ENCODE results near the gene COL4A5. TPM values are rescaled to one million over a fixed set of nuclear protein-coding genes. Genes with fewer than 3 reads are reported as not detected.

COL4A5 gene
- total and polyA plus RNA-seq, 2 of the 13 experiments (the other 11 are each of a cell fraction or from before 2014, with no cell fraction given): 39.5 to 45.5 TPM

- no peak overlapping the region for H3K9ac ChIP-seq (ENCODE audit: insufficient read depth, low read depth, low read length)
- no peaks in the 10 kb centered on the region for H3K36me3 ChIP-seq (replicated peaks in 1 of 2; ENCODE audit: control insufficient read depth in 1 of 2, insufficient read depth in 2 of 2, low read length in 2 of 2)
- H2AFZ ChIP-seq (ENCODE audit: low read length): no peak overlapping the region
- no peaks in the 10 kb centered on the region for H3K4me1 ChIP-seq (ENCODE audit: insufficient read depth, low read length)
- no TSS peak for BruUV-seq (replicated peaks)
- intact Hi-C loops (cut with micrococcal nuclease; ENCODE audit: unreplicated experiment) (no loop called here), in situ Hi-C loops (cut with HindIII; ENCODE audit: extremely low pct_ligation_motif_present, low pct_unique_long_range_greater_than_20kb) (no loop called here)
- no peak overlapping the region for H3K4me2 ChIP-seq (ENCODE audit: low read depth, low read length)
- H3K4me3 ChIP-seq (replicated peaks in 1 of 3; ENCODE audit: insufficient read depth in 1 of 3, low read depth in 2 of 3, low read length in 3 of 3): no peak overlapping the region
- FAIRE-seq (no peak), DNase-seq (ENCODE audit: low spot score) (no peak), ATAC-seq (no peak)
- ChIA-PET CTCF (ENCODE audit: low intra/inter-chr PET ratio, low total read pairs) (no interaction called here), POLR2A (no interaction called here)
- no CpG with 5 or more reads among the region's 3 CpGs for WGBS (ENCODE audit: low lambda C conversion rate)
- no peaks in the 10 kb centered on the region for H3K9me3 ChIP-seq (ENCODE audit: low read length)
- H3K27ac ChIP-seq (ENCODE audit: extremely low read length, insufficient read depth, low read length): no peak overlapping the region
- H3K79me2 ChIP-seq (ENCODE audit: insufficient read depth, low read length): no peaks in the 10 kb centered on the region
- H3K27me3 ChIP-seq (ENCODE audit: control insufficient read depth in 1 of 2, insufficient read depth in 2 of 2, low read length in 2 of 2): no peaks in the 10 kb centered on the region
- no peak for TF ChIP-seq JARID2 (CRISPR knock-in tag; IDR thresholded peaks at IDR 0.05; ENCODE audit: insufficient replicate concordance)
- no peak for TF ChIP-seq LBX2 (CRISPR knock-in tag; IDR thresholded peaks at IDR 0.05; ENCODE audit: borderline replicate concordance)
- no peak for TF ChIP-seq SETDB1 (CRISPR knock-in tag; IDR thresholded peaks at IDR 0.05; ENCODE audit: borderline replicate concordance)
- TF ChIP-seq HNF1B (CRISPR knock-in tag; IDR thresholded peaks at IDR 0.05): no peak
- no peak for TF ChIP-seq STAG1 (CRISPR knock-in tag; IDR thresholded peaks at IDR 0.05)
- no peaks in the 10 kb centered on the region for H4K20me1 ChIP-seq (ENCODE audit: insufficient read depth, low read length)
Observed at GRCh38 chrX:108484251-108484650, 44.6 kb downstream of the COL4A5 start.

GRCh38 chrX:108485960-108486359 is 46.3 kb downstream of the COL4A5 start:
- no peaks in the 10 kb centered on the region for H3K36me3 ChIP-seq (replicated peaks in 1 of 2; ENCODE audit: control insufficient read depth in 1 of 2, insufficient read depth in 2 of 2, low read length in 2 of 2)
- ChIA-PET CTCF (ENCODE audit: low intra/inter-chr PET ratio, low total read pairs) (no interaction called here), POLR2A (no interaction called here)
- no peak overlapping the region for H3K4me2 ChIP-seq (ENCODE audit: low read depth, low read length)
- no TSS peak for BruUV-seq (replicated peaks)
- no peaks in the 10 kb centered on the region for H3K4me1 ChIP-seq (ENCODE audit: insufficient read depth, low read length)
- DNase-seq (ENCODE audit: low spot score): no peak
- WGBS (ENCODE audit: low lambda C conversion rate): 92% methylated on average over 1 of the region's 2 CpGs
- H3K79me2 ChIP-seq (ENCODE audit: insufficient read depth, low read length): no peaks in the 10 kb centered on the region
- ATAC-seq: no peak
- H4K20me1 ChIP-seq (ENCODE audit: insufficient read depth, low read length): no peaks in the 10 kb centered on the region
- intact Hi-C loops (cut with micrococcal nuclease; ENCODE audit: unreplicated experiment) (no loop called here), in situ Hi-C loops (cut with HindIII; ENCODE audit: extremely low pct_ligation_motif_present, low pct_unique_long_range_greater_than_20kb) (no loop called here)
- no peak for FAIRE-seq
- H3K9ac ChIP-seq (ENCODE audit: insufficient read depth, low read depth, low read length): no peak overlapping the region
- no peak overlapping the region for H3K27ac ChIP-seq (ENCODE audit: extremely low read length, insufficient read depth, low read length)
- H3K27me3 ChIP-seq (ENCODE audit: control insufficient read depth in 1 of 2, insufficient read depth in 2 of 2, low read length in 2 of 2): no peaks in the 10 kb centered on the region
- no peak for TF ChIP-seq PHF21A (CRISPR knock-in tag; IDR thresholded peaks at IDR 0.05)
- TF ChIP-seq ZNF670 (CRISPR knock-in tag; IDR thresholded peaks at IDR 0.05; ENCODE audit: borderline replicate concordance): no peak
- no peak for TF ChIP-seq AGO1 (IDR thresholded peaks at IDR 0.05; ENCODE audit: low read depth, low read length, poor library complexity, severe bottlenecking)
- peak; percentile 95 for TF ChIP-seq MNT (IDR thresholded peaks at IDR 0.05)
- no peak for TF ChIP-seq ZNF251 (CRISPR knock-in tag; IDR thresholded peaks at IDR 0.05)
- TF ChIP-seq ZBTB14 (CRISPR knock-in tag; IDR thresholded peaks at IDR 0.05): no peak
- no peak overlapping the region for H3K4me3 ChIP-seq (replicated peaks in 1 of 3; ENCODE audit: insufficient read depth in 1 of 3, low read depth in 2 of 3, low read length in 3 of 3)
- no peaks in the 10 kb centered on the region for H3K9me3 ChIP-seq (ENCODE audit: low read length)
- no peak overlapping the region for H2AFZ ChIP-seq (ENCODE audit: low read length)

Data from HepG2 (cell line).